NCI-H82 treated with DMSO at 0.1 percent for 48 hours (cell line): Measurements from ENCODE around the gene GUCA2B.

ENCODE experiments used
- DNase-seq: peaks from one replicate; lab custom pipeline; 2025; ENCODE audit not compliant: unreplicated experiment; lab: John Stamatoyannopoulos, UW

Gene GUCA2B

DNA sequence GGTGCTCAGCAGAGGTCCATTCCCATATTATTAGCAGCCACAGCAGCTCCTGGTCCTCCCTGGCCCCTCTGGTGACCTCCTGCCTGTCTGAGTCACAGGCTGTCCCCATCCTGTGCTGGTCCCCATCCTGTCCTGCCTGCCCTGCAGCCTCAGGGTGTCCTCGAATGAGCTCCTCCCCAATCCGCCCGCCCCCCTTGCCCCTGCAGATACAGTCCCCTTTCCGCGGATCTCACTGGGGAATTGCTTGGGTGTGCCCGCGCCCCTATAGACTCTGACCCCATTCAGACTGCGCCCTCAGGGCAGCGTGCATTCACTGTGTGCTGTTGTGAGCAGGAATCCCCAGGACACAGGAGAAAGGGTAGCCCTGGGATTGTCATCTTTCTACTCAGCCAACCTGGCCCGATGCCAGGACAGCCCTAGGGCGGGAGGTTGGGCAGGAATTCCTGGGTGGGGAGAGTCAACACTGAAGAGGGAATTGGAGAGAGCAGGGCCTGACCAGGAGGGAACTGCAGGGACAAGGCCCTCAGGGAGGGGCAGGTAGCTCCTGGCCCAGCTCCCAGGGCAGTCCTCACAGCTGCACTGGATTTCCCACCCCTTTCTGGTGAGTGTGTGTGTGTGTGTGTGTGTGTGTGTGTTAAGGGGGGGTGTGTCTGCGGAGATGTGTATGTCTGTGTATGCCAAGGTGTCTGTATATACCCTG lies 12.5 kb downstream of the GUCA2B start:
- no peak for DNase-seq

DNA sequence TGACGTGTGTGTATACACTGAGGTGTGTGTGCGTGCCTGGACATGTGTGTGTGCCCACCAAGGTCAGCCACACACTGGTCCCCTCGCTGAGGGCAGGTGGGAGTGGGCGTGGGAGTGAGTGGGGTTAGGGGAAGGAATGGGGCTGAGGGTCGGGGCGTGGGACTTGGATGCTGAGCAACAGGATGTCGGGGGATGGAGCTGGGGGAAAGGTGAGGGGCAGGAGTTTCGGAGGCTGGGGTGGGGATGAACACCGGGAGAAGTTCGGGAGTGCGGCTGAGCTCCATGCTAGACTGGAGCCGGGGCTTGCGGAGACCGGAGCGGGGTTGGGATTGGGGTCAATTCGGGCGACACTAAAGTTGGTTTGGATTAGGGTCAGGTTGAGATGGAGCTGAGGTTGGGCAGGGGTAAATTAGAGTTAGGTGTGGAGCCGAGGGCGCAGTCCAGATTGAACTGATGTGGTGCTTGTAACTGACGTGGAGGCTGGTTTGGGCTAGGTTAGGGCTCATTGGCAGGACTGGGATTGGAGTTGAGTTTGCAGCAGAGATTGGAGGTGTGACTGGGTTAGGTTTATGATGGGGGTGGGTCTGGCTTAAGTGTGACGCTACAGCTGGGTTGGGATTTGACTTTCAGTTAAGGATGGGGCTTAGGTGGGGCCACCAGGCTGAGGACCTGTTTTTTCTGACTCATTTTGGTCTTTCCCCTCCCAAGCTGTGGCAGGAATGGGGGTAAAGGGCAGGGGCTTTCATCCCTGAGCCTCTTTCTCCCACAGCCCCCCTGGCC lies 14.6 kb downstream of the GUCA2B start:
- no peak for DNase-seq

DNA sequence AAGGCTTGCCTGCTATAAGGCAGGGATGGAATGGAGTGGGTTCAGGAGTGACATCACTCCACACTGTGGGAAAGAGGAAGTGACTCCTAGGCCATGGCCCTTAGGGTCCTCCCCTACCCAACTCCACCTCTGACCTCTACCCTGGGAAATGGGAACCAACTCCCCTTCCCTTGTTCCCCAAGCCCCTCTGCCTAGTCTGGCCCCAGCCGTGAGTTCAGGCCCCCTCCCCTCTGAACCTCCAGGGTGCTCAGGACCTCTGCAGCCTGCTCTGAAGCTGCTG lies 15.1 kb downstream of the GUCA2B start:
- DNase-seq, result no peak

DNA sequence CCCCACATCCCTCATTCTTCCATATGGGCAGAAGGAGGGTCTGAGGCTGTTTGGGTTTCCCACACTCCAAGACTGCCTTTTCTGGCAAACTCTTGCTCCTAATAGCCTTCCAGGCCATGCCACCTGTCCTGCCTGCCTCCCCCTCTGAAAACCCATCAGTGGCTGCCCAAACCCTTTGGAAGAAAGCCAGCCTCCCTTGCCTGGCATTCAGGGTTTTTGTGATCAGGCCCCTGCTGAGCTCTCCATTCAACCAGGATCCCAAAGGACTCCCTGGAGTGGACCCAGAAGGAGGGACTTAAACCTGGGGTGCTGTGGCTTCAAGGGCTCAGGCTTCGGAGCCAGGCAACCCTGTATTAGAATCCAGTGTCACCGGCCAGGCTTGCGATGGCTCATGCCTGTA lies 15.6 kb downstream of the GUCA2B start:
- no peak for DNase-seq

DNA sequence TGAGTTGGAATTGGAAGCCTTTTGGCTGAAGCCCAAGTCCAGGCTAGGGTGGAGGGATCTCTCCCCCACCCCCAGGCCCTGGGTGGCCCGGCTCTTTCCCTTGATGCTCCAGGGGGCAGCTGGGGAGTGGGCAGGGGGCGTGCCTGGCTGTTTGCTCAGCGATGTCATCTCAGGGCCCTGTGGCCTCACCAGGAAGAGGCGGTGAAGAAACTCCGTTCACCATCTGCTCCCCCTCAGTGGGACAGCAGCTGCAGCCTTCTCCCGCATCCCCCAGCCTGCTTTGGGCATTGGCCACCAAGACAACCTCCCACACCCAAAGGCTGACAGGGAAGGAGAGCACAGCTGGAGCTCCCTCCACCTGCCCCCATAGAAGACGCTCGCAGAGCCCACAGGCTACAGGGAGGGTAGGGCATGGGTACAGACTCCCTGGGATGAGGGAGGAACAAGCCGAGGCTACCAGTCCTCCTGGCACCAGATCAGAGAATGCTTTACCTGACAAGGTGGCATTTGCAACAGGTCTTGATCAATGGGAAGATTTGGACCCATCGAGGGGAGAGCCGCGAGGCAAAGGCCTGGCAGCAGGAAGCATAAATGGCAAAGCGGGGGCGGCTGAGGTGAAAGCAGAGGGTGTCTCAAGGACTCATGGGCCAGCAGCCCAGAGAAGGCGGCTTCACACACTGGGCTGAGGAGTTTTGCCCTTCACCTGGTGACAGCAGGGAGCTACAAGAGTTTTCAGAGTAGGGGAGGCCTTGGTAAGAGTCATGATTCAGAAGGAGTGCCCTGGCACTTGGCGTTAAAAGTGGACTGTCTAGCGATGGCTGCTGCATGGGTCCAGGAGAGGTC lies 17.8 kb downstream of the GUCA2B start:
- no peak for DNase-seq

DNA sequence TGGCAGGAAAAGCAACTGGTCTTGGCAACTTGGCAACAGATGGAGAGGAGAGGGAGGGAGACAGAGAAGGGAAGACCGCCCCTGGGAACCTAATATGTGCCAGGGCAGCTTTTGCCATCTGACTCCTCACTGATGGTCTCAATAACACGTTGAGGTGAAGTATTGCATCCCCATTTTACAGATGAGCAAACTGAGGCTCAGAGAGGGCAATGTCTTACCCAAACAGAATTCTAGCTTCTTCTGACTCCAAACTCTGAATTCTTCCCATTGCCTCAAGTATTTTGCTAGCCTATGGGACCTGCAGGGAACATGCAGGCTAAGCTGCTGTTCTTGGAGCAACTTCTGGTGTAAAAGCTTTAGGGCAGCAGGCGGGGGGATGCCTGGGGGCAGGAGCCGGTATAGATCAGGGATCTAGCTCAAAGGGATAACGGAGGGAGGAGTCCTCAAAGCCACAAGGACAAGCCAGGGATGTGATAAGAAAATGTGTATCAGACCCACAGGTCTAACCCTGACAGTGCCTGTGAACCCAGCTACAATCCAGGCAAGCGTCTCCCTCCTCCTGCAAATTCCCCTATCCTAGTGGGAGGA lies 18.6 kb downstream of the GUCA2B start:
- DNase-seq, result no peak

DNA sequence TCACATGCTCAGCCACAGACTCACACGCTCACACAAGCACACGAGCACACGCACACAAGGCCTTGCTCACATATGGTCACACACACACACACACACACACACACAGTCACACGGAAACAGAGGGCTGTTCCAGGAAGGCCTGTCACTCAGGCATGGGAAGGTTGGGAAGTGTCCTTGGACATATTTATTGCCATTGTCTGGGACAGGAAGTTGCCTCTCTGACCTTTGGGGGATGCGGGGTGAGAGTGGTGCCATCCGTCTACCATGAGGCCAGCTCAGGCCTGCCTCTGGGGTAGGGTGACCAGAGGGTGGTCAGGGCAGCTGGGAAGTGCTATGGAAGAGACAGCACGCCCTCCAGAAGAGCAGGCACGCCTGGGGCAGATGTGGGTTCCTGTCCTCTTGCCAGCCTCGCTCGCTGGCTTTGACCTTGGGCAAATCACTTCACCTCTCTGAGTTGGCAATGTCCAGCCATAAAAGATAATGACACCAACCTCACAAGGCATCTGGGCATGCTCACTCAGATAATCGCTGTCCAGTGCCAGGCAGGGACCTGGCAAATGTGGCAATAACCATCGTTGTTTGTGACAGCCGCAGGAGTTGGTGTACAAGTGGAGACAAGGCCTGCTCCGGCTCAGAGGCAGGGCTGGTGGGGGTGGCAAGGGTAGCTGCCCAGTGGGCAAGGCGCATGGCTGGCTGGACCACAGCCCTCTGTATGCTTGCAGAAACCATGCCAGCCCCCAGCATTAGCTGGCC lies 19.3 kb downstream of the GUCA2B start:
- DNase-seq, result no peak

DNA sequence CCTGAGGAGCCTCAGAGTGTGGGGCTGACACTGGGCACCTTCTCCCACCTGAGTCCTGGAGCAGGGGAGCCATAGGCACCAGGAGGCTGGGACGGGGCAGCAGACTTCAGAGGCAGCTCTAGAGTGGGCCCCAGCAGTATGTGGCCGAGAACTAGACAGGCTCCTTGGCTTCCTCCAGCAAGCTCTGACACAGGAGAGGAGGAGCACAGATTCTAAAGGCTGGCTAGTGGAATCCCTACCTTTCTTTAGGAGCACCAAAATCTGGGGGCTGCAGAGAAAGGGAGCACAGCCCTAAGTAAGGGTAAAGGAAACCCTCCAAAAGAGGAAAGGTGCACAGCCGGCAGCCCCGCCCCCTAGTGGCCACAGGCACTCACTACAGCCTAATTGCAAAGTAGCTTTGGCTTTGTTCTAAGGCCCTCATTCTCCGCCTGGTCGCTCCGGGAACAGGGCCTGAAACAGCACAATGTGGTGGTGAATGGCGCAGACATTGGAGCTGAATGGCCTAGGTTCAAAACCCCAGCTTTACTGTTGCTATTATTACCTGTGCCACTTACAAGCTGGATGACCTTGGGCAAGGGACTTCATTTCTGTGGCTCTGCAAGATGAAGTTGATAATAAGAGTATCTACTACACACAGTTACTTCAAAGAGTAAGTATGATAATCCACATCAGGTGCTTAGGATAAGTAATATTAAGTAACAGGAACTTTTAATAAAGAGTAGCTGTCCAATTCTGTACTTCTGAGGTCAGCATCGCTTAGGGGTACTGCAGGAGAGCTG lies 20.1 kb downstream of the GUCA2B start:
- DNase-seq, result peak; percentile 61

DNA sequence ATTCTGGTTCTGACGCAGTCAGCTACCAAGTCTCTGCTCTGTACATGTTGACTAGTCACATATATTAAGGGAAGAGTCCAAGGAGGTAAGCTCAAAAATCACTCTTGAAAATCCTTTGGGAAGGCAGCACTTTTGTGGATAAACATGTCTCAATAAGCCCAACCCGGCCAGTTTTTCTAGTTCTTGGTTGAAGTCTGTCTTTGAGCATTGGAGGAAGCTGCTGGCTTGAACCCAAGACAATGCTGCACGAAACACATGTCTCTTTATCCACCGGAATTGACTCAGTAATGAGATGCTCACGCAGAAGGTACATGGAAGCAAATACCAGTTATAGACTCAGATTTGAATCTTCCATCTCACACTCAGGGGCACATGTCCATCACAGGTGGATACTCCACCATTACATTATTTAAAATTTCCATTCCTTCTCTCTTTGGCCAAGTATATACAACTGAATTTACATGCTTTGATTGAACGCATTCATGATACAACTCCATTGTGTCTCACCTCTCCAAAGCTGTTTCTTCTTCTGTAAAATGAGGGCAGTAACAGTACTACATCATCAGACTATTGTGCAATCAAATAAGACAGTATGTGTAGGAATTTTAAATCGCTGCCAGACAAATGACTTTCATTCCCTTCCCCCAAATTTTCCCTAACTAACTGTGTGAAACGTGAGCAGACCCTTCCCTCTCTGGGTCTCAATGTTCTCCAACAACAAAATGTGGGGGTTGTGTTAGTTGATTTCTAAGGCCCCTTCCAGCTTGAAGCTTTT lies 20.9 kb downstream of the GUCA2B start:
- no peak for DNase-seq

DNA sequence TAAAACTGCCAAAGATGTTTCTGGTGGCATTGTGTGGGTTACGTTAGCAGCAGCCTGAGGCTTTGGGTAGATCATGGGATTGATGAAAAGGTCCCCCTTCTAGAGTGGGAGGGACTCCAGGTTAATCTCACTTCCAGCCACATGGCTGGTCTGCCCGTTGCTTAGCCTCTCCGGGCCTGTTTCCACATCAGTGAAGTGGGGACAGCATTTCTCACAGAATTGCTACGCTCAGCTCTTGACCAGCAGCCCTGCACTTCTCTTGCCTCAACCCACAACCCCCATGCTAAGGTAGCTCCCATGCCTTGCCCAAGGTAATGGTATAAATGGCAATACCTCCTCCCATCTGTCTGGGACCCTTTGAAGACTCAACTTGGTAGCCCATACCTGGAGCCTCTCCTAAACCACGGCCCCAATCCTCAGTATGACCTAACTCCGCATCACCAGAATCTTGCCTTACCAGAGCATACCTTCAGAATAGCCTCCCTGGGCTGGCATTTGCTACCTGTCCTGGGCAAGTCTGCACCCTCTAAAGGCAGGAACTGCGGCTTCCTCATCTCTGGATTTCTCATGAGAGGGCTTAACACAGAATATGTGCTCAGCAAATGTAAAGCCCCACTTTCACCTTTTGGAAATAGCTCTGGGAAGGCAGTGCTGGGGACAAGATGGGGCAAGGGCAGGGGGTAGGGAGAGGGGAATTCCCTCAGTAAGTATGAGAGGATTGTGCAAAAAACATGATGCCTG lies 22.3 kb downstream of the GUCA2B start:
- DNase-seq, result no peak

DNA sequence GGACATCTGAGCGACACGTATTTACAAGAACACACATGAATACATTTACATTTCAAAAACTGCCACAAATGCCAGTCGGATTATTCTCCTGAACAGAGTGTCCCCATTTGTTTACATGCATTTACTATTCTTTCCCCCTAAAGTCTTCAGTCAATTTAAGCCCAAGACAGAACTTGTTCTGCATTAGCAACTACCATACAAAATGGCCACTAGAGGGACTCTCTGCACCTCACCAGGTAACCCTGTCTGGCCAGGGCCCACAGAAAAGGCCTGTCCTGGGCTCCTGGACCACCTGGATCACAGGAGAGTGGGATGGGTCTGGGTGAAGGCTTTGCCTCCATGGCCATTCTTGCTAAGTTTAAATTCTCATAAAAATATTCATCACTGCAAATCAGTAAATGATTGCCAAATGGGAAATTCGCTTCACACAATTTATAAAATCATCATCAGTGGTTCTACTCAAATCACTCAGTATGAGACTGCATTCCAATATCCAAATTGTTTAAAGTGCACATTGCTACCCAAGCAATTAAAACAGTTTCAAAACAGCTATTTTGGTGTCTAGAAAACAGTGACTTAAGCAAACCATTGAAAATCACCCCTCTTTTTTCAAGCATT lies 23.8 kb downstream of the GUCA2B start:
- DNase-seq, result peak; percentile 48

DNA sequence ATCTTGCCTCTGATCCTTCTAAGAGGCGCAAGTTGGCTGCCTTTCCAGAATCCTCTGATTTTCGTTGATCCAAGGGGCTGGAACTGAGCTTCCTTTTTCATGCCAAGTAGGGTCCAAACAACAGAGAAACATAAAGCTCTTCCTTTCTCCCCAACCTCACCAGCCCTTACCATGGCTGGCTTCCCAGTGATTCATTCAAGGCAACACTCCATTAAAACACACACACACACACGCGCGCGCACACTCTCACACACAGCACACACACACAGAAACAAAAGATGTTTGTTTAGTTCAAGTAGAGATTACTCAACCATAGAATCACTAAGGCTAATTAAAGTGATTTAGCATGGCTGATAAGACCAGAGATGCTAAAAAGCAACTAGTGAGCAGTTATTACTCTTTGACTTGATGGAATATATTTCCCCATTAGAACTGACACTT lies 24.4 kb downstream of the GUCA2B start:
- DNase-seq, result no peak

DNA sequence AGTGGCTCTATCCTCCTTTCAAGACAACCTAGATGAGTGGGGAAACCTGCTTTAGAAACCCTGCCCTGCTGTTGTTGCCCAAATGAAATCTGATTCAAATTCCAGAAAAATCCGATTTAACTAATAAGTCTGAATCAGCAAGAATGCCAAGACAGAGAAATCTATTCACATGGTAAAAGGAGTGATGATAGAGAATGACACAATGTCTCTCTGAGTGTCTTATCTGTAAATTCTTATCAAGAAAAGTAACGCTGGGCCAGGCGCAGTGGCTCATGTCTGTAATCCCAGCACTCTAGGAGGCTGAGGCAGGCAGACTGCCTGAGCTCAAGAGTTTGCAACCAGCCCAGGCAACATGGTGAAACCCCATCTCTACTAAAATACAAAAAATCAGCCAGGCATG lies 25.0 kb downstream of the GUCA2B start:
- no peak for DNase-seq

DNA sequence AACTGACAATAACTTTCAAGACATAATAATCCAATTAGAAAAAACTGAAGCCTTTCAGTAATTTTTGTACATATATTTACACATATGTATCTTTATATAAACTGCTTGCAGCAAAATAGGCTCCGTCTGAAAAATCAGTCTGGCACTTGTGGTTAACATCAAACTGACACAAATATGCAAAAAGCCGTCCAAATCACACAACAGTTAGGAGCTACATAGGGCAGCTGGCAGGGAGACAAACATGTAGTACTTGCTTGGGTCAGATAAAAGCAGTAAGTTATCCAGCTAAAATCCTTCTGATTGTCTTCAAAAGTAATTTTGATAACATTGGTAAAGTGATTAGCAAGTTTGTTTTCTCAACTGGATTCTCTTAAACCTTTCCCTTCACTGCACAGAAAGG lies 26.1 kb downstream of the GUCA2B start:
- DNase-seq, result no peak

DNA sequence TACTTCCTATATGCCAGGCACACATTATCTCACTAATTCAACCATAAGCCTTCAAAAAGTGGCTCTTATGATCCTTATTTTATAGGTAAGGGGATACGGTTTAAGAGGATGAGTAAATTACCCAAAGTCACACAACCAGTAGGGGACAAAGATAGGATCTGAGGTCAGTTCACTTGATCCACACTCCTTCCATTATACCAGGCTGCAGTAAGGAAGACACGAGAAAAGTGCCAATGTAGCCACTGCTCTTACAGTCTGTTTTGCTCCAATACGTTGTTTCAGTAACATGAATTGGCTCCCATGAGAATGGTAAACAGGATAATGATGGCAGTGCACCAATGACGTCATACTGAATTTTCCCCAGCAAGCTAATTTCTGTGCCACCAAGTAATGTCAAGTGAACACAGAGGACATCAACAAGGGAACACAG lies 26.7 kb downstream of the GUCA2B start:
- no peak for DNase-seq

DNA sequence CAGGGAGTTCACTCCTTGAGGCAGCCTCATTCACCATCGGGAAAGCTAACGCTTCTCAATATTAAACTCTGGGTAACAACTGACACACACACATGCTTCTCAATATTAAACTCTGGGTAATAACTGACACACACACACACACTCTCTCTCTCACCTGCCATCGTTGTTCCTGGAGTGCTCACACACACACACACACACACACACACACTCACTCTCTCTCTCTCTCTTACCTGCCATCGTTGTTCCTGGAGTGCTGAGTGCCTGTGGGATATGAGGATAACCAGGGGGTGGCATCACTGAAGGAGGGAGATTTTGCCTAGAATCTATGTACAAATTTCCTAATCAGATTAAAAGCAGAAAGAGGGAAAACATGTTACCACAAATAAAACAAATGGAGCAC lies 28.5 kb downstream of the GUCA2B start:
- no peak for DNase-seq

DNA sequence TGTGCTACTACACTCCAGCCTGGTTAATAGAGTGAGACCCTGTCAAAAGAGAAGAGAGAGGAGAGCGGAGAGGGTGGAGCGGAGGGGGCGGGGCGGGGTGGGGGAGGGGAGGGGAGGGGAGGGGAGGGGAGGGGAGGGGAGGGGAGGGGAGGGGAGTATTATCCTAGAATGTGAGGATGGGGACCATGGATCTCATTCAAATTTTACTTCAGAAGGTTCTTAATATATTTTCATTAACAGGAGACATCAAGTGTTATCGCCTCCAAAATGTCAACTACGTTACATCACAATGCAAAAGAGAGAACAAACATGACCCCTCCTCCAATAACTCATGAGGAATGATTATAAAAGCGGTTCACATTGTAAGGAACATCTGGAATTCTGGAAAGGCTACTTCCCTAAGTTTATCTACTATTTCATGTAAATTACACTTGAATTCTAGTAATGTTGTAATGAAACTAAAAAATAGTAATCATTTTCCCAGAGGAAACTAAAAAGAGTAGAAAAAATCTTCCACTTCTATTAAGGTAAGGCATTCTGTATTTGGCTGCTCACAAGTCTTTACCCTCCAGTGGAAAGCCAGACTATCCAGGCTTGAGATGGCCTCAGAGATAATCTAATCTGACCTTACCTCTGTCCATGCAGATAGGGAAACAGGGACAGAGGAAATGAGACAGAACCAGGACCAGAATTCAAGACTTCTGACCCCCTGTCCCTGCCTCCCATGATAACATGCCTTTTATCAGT lies 30.2 kb downstream of the GUCA2B start:
- DNase-seq, result no peak

DNA sequence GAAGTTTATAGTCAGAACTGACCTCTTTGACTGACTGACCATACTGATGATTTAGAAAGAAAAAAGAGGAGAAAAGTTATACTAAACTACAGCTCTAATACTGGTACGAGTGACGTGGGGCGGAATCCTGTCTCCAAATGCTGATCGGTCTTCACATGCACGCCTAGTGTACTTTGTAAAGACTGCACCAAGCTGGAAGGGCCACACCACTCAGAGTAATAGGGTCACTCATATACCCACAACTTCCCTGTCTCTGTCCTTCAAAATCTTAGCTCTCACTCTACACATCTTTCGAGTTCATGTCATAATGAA lies 30.7 kb downstream of the GUCA2B start:
- no peak for DNase-seq
